WTC11 (cell line): ENCODE results near the gene AP2M1.

Experiments used
- ELF4 ChIP-seq: sonication (generic); formaldehyde crosslinking; IDR thresholded peaks from 2 replicates; pipeline ENCODE4 v1.8.1; 2022; ENCODE audit warnings: low read depth, mild to moderate bottlenecking, moderate library complexity, missing genetic modification reagents
- GABPB1 ChIP-seq: sonication (generic); formaldehyde crosslinking; IDR thresholded peaks from 2 replicates; pipeline ENCODE4 v1.8.1; 2023; ENCODE audit warnings: mild to moderate bottlenecking, missing genetic modification reagents
- JUN ChIP-seq: sonication (generic); formaldehyde crosslinking; IDR thresholded peaks from 2 replicates; pipeline ENCODE4 v1.8.0; 2023; ENCODE audit warnings: mild to moderate bottlenecking, missing genetic modification reagents
- NFYB ChIP-seq: sonication (generic); formaldehyde crosslinking; conservative IDR thresholded peaks from 2 replicates; pipeline ENCODE4 v1.8.0; 2022; ENCODE audit warnings: low read depth, missing genetic modification reagents
- NR3C1 ChIP-seq: sonication (generic); formaldehyde crosslinking; conservative IDR thresholded peaks from 2 replicates; pipeline ENCODE4 v1.8.1; 2023; ENCODE audit warnings: low read depth, mild to moderate bottlenecking, missing genetic modification reagents
- TP53 ChIP-seq: sonication (generic); formaldehyde crosslinking; IDR thresholded peaks from 2 replicates; pipeline ENCODE4 v1.8.1; 2023; ENCODE audit warnings: mild to moderate bottlenecking, missing genetic modification reagents
- ZNF121 ChIP-seq: sonication (generic); formaldehyde crosslinking; IDR thresholded peaks from 2 replicates; pipeline ENCODE4 v1.8.0; 2023; ENCODE audit warnings: missing genetic modification reagents
- ZNF317 ChIP-seq: sonication (generic); formaldehyde crosslinking; IDR thresholded peaks from 2 replicates; pipeline ENCODE4 v1.8.1; 2023; ENCODE audit warnings: low read depth, mild to moderate bottlenecking, moderate library complexity, missing genetic modification reagents, borderline replicate concordance
- TF ChIP-seq, protein P1 (sequence below): sonication (generic); formaldehyde crosslinking; IDR thresholded peaks from 2 replicates; pipeline ENCODE4 v1.8.1; 2023; ENCODE audit warnings: mild to moderate bottlenecking, missing genetic modification reagents
- TF ChIP-seq, protein P2 (sequence below): fragments of 200-600 bp; IDR thresholded peaks from 2 replicates; pipeline ENCODE4 v1.8.0; 2022; ENCODE audit warnings: antibody characterized with exemption
- TF ChIP-seq, protein P3 (sequence below): sonication (generic); formaldehyde crosslinking; IDR thresholded peaks from 2 replicates; pipeline ENCODE4 v1.8.1; 2023; ENCODE audit warnings: mild to moderate bottlenecking, moderate library complexity, missing genetic modification reagents
- TF ChIP-seq, protein P4 (sequence below): sonication (generic); formaldehyde crosslinking; conservative IDR thresholded peaks from 2 replicates; pipeline ENCODE4 v1.8.1; 2022; ENCODE audit warnings: mild to moderate bottlenecking, missing genetic modification reagents
- TF ChIP-seq, protein P5 (sequence below): sonication (generic); formaldehyde crosslinking; IDR thresholded peaks from 2 replicates; pipeline ENCODE4 v1.8.1; 2022; ENCODE audit warnings: low read depth, missing genetic modification reagents, borderline replicate concordance

DNA sequence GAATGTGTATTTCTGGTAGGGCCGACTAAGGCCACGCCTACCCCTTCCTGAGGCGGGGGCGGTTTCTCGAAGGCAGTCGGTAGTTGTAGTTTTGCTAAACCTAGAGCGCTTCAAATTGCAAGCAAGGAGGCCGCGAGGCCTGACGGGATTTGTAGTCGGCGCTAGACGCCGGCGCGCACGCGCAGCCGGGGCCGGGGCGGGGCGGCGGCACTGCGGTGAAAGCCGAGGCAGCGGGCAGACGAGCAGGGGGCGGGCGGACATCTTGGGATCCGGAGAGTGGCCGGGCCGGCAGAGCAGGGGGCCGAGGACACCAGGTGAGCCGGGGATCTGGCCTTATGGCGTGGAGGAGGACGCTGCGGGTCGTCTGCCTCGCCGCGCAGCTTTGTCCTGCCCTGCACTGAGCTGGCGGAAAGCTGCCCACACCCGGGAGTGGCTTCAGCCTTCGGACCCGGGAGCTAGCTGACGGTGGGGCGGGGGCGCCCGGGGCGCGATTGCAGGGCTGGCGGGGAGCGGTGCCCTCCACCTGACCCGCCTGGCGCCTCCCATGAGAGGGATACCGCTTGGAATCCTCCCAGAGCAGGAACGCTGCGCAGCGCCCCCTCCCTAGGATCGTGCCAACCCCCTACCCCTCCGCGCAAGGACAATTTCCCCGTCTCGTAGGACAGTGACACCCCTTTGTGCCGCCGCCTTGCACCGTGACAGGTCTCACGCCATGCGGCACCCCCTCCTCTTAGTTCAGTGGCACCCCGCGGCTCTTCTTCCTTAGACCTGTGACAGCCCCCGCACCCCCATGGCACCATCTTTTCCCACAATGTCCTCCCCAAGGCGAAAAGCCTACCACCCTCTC, at the start of gene AP2M1:
- TF ChIP-seq JUN (no peak), NR3C1 (CRISPR knock-in tag) (no peak), ELF4 (no peak), TP53 (peak; percentile 63; the same call in 1 of the 2 replicates), ZNF317 (no peak), GABPB1 (CRISPR knock-in tag) (peak; percentile 8; the same call in 1 of the 2 replicates), NFYB (0 out of 2 replicates have a peak, but pooled peaks have one; percentile 20), ZNF121 (CRISPR knock-in tag) (no peak)
- TF ChIP-seq, protein P1, sequence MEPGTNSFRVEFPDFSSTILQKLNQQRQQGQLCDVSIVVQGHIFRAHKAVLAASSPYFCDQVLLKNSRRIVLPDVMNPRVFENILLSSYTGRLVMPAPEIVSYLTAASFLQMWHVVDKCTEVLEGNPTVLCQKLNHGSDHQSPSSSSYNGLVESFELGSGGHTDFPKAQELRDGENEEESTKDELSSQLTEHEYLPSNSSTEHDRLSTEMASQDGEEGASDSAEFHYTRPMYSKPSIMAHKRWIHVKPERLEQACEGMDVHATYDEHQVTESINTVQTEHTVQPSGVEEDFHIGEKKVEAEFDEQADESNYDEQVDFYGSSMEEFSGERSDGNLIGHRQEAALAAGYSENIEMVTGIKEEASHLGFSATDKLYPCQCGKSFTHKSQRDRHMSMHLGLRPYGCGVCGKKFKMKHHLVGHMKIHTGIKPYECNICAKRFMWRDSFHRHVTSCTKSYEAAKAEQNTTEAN (CRISPR knock-in tag): 0 out of 2 replicates have a peak, but pooled peaks have one; percentile 35
- TF ChIP-seq, protein P2, sequence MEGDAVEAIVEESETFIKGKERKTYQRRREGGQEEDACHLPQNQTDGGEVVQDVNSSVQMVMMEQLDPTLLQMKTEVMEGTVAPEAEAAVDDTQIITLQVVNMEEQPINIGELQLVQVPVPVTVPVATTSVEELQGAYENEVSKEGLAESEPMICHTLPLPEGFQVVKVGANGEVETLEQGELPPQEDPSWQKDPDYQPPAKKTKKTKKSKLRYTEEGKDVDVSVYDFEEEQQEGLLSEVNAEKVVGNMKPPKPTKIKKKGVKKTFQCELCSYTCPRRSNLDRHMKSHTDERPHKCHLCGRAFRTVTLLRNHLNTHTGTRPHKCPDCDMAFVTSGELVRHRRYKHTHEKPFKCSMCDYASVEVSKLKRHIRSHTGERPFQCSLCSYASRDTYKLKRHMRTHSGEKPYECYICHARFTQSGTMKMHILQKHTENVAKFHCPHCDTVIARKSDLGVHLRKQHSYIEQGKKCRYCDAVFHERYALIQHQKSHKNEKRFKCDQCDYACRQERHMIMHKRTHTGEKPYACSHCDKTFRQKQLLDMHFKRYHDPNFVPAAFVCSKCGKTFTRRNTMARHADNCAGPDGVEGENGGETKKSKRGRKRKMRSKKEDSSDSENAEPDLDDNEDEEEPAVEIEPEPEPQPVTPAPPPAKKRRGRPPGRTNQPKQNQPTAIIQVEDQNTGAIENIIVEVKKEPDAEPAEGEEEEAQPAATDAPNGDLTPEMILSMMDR: no peak
- TF ChIP-seq, protein P3, sequence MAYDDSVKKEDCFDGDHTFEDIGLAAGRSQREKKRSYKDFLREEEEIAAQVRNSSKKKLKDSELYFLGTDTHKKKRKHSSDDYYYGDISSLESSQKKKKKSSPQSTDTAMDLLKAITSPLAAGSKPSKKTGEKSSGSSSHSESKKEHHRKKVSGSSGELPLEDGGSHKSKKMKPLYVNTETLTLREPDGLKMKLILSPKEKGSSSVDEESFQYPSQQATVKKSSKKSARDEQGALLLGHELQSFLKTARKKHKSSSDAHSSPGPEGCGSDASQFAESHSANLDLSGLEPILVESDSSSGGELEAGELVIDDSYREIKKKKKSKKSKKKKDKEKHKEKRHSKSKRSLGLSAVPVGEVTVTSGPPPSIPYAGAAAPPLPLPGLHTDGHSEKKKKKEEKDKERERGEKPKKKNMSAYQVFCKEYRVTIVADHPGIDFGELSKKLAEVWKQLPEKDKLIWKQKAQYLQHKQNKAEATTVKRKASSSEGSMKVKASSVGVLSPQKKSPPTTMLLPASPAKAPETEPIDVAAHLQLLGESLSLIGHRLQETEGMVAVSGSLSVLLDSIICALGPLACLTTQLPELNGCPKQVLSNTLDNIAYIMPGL (CRISPR knock-in tag): no peak
- TF ChIP-seq, protein P4, sequence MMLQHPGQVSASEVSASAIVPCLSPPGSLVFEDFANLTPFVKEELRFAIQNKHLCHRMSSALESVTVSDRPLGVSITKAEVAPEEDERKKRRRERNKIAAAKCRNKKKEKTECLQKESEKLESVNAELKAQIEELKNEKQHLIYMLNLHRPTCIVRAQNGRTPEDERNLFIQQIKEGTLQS: no peak
- TF ChIP-seq, protein P5, sequence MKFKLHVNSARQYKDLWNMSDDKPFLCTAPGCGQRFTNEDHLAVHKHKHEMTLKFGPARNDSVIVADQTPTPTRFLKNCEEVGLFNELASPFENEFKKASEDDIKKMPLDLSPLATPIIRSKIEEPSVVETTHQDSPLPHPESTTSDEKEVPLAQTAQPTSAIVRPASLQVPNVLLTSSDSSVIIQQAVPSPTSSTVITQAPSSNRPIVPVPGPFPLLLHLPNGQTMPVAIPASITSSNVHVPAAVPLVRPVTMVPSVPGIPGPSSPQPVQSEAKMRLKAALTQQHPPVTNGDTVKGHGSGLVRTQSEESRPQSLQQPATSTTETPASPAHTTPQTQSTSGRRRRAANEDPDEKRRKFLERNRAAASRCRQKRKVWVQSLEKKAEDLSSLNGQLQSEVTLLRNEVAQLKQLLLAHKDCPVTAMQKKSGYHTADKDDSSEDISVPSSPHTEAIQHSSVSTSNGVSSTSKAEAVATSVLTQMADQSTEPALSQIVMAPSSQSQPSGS: no peak
